ENCODE results near the gene LSM2.
A peak's percentile ranks its signal among the peaks of the same experiment; 100 is the strongest.
"Not testable (repeated sequence)": the region's sequence is repeated elsewhere in the genome, so short reads cannot be mapped to it uniquely, and the experiment has no call there.

LSM2 gene

DNA sequence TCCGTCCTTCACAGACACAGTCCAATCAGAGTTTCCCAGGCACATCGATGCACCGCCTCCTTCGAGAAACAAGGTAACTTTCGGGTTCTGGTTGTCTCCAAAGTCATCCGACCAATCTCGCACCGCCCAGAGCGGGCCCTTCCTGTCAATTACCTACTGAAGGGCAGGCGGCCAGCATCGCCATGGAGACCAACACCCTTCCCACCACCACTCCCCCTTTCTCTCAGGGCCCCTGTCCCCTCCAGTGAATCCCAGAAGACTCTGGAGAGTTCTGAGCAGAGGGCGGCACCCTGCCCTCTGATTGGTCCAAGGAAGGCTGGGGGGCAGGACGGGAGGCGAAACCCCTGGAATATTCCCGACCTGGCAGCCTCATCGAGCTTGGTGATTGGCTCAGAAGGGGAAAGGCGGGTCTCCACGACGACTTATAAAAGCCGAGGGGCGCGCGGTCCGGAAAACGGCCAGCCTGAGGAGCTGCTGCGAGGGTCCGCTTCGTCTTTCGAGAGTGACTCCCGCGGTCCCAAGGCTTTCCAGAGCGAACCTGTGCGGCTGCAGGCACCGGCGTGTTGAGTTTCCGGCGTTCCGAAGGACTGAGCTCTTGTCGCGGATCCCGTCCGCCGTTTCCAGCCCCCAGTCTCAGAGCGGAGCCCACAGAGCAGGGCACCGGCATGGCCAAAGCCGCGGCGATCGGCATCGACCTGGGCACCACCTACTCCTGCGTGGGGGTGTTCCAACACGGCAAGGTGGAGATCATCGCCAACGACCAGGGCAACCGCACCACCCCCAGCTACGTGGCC lies 20.7 kb upstream of the LSM2 start, which contains the start of gene HSPA1B:
Gene HSPA1B, plus strand, starts transcription at position 453 of the 794 bp plus-strand sequence. Its CDS starts 213 bp downstream, at position 666.
- peak; percentile 94 for DNase-seq

DNA sequence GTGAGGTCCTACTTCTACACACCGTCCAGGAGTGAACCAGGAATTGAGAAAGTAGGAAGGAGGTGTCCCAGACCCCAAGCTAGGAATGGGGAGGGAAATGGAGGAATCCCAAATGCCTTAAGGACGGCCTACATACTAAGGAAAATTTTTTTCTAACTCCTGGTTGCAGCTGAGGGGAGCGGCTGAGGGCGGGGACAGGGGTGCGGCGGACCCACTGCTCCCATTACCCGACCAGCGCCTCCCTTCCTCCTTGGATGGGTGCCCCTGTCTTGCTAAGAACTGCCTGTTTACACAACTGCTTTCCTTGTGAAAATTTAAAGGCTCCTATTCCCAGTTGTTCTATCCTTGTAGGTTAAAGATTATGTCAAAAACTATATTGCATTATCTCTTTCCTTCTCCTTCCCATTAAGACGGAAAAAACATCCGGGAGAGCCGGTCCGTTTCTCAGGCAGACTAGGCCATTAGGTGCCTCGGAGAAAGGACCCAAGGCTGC lies 20.1 kb upstream of the LSM2 start:
- no peak for DNase-seq

GRCh38 chr6:31825553-31825952 lies 18.8 kb upstream of the LSM2 start:
- DNase-seq, result no peak

DNA sequence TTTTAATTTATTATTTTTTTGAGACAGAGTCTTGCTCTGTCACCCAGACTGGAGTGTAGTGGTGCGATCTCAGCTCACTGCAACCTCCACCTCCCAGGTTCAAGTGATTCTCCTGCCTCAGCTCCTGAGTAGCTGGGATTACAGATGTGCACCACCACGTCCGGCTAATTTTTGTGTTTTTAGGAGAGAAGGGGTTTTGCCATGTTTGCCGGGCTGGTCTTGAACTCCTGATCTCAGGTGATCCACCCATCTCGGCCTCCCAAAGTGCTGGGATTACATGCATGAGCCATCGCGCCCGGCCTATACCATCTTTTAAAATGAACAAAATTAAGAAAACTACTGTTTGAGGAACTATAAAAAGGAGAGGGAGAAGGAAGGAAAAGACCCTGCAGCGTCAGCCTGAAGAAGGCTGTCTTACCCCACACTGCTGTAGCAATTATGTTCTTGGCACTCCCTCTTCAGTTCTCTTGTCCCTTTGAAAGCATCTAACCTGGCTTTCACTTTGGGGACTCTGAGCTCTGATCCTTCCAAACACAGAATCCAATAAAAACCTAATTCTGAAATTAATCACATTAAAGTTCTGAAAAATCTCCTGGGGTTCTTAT lies 16.9 kb upstream of the LSM2 start:
- not testable (repeated sequence) for DNase-seq

- DNase-seq, result peak; percentile 74
Measured at GRCh38 chr6:31822036-31822821, 15.5 kb upstream of the LSM2 start.

GRCh38 chr6:31821301-31822035 lies 14.7 kb upstream of the LSM2 start:
- DNase-seq, result peak; percentile 87

- not testable (repeated sequence) for DNase-seq
Measured at GRCh38 chr6:31820399-31820798, 13.6 kb upstream of the LSM2 start.

- no peak for DNase-seq
Measured at GRCh38 chr6:31819871-31820299, 13.1 kb upstream of the LSM2 start.

GRCh38 chr6:31817929-31818511 lies 11.3 kb upstream of the LSM2 start:
- not testable (repeated sequence) for DNase-seq

GRCh38 chr6:31817133-31817928 lies 10.6 kb upstream of the LSM2 start:
- DNase-seq, result not testable (repeated sequence)

DNA sequence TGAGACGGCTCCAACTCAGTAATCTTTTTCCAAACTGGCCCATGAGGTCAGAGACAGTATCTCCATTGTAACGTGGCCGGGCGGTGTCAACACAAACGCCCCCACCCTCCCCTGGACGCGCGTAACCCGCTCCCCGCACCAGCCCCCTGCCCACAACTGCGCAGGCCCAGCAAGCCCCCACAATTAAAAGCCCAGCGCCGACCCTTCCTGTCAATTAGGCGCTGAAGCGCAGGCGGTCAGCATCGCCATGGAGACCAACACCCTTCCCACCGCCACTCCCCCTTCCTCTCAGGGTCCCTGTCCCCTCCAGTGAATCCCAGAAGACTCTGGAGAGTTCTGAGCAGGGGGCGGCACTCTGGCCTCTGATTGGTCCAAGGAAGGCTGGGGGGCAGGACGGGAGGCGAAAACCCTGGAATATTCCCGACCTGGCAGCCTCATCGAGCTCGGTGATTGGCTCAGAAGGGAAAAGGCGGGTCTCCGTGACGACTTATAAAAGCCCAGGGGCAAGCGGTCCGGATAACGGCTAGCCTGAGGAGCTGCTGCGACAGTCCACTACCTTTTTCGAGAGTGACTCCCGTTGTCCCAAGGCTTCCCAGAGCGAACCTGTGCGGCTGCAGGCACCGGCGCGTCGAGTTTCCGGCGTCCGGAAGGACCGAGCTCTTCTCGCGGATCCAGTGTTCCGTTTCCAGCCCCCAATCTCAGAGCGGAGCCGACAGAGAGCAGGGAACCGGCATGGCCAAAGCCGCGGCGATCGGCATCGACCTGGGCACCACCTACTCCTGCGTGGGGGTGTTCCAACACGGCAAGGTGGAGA lies 8.5 kb upstream of the LSM2 start, which contains the start of the genes HSPA1A and HSPA1L:
Gene HSPA1A, plus strand, starts transcription at position 519 of the 814 bp plus-strand sequence. Its CDS starts 214 bp downstream, at position 733.
Gene HSPA1L, minus strand, starts transcription at position 259 of the 814 bp plus-strand sequence. CDS start 3,311 bp downstream, outside the sequence.
- DNase-seq, result peak; percentile 83

- DNase-seq, result peak; percentile 75
Measured at GRCh38 chr6:31814677-31815024, 7.9 kb upstream of the LSM2 start.

DNA sequence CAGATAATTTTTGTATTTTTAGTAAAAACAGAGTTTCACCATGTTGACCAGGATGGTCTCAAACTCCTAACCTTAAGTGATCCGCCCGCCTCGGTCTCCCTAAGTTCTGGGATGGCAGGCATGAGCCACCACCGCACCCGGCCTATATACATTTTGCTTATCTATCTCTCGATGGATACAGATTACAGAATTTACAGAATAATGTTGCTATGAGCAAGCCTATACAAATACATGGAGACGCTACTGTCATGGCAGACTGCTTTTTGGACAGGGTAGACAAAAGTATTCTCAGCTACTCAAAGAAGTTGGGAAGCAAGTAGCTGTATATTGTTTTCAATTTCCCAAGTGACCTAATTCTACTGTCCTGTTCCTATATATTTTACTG lies 6.7 kb upstream of the LSM2 start:
- DNase-seq, result no peak

DNA sequence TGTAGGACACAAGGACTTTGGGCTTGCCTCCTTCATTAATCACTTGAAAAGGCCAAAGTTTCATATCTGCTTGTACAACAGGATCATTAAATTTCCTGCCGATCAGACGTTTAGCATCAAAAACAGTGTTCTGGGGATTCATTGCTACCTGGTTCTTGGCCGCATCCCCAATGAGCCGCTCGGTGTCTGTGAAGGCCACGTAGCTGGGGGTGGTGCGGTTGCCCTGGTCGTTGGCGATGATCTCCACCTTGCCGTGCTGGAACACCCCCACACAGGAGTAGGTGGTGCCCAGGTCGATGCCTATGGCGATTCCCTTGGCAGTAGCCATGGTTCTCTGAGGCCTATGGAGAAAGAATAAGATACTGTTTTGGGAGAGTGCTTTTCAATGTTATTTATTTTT lies 4.9 kb upstream of the LSM2 start:
- DNase-seq, result no peak

- not testable (repeated sequence) for DNase-seq
Measured at GRCh38 chr6:31808599-31808998, 1.8 kb upstream of the LSM2 start.

GRCh38 chr6:31805939-31806469 lies 762 bp downstream of the LSM2 start:
- no peak for DNase-seq

GRCh38 chr6:31801031-31801927 lies 5.5 kb downstream of the LSM2 start:
- DNase-seq, result not testable (repeated sequence)

DNA sequence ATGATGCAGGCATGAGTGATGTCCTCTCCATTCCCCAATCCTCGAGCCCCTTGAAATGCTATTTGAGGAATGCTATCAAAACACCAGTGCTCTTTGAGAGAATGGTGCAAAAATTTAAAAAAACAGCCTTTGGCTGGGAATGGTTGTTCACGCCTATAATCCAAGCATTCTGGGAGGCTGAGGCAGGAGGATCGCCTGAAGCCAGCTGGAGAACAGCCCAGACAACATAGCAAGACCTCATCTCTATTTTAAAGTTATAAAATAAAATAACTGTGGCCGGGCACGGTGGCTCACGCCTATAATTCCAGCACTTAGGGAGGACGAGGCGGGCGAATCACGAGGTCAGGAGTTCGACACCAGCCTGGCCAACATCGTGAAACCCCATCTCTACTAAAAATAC lies 7.0 kb downstream of the LSM2 start:
- DNase-seq, result no peak

DNA sequence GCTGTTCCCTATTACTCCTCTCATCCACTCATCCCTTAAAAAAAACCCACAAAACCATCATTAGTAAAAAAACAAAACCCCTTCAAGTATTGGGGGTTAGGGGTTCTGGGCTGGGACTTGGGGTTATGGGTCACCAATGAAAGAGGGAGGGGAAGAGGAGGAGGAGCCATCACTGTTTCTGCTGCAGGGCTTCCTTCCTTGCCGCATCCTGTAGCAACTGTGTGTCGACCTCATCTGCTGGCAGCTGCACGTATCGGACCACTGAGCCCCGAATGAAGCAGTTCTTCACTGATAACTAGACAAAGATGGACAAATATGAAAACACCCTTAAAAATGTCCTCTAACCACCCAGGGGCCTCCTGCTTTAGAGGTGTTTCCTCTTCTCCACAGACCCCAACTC lies 9.2 kb downstream of the LSM2 start:
- no peak for DNase-seq

Data from activated CD8-positive, alpha-beta memory T cell treated with anti-CD3 and anti-CD28 coated beads, Interleukin-2, amount 50 U/mL, for 48 hours (primary cell).